Muscle of back (tissue), 11 donors: ENCODE results near the gene PCGF2. TPM values are rescaled to one million over a fixed set of nuclear protein-coding genes. Genes with fewer than 3 reads are reported as not detected.
"Not testable (repeated sequence)": the region's sequence is repeated elsewhere in the genome, so short reads cannot be mapped to it uniquely, and the experiment has no call there.

ENCODE experiments used
- DNase-seq, 3 donors: peaks; one replicate each; pipeline versions ENCODE4 v3.0.0 to v3.0.0-alpha.2; 2013
- polyA plus RNA-seq, 10 donors: library from polyadenylated mRNA; unstranded; fragments of 120-200 nt; gene quantifications; one replicate each; pipeline ENCODE4 v1.2.1, GENCODE V29; 2013; ENCODE audit not compliant: insufficient read length in 10 of 10

PCGF2 gene
- polyA plus RNA-seq, 10 donors = 28.1 to 44.9 (median 34.3) TPM

GRCh38 chr17:38738007-38738662 lies 10.0 kb downstream of the PCGF2 start:
- DNase-seq = no peak

- peak in 2 of 3 donors; percentile 58 to 73 for DNase-seq
Measured at GRCh38 chr17:38735161-38735997, 12.8 kb downstream of the PCGF2 start.

DNA sequence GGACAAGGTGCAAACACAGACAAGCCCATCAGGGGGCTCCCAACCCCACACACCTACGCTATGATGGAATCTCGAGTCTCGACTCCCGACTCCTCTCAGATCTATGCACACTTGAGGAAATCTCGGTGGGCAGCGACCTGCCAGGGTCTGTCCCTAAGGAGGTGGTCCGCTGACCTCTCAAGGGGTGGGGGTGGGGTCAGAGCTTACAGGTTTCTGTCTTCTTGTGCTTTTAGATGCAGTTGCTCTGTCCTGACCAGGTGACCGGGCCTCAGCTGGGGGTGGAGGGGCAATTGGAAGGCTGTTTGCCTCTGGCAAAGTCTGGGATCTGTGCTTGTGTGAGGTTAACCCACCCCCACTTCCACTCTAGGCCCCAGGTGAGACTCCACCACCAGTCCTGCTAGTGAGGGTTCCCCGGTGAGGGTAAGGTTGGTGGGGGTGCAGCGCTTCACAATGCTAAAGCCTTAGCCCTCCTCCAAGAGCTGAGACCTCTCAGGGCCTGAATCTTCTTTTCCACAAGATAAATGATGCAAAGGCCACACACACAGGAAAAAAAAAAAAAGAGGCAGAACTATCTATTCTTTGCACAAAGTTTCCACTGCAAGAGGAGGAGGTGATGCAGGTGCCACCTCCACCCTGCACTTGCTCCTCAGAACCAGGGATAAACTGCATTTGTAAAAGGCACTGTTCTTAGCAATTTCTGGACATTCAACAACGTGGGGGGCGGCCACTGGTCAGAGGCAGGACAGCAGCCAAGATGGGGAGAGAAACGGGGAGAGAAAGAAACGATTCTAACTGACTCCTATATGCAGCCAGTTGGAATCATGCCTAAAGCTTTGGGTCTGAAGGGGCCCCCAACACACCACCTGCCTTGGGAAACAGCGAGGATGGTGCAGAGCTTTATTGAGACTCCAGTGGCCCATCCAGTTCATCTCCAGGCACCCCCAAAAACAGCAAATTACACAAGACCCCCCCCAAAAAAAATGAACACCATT lies 13.9 kb downstream of the PCGF2 start:
- DNase-seq = no peak

DNA sequence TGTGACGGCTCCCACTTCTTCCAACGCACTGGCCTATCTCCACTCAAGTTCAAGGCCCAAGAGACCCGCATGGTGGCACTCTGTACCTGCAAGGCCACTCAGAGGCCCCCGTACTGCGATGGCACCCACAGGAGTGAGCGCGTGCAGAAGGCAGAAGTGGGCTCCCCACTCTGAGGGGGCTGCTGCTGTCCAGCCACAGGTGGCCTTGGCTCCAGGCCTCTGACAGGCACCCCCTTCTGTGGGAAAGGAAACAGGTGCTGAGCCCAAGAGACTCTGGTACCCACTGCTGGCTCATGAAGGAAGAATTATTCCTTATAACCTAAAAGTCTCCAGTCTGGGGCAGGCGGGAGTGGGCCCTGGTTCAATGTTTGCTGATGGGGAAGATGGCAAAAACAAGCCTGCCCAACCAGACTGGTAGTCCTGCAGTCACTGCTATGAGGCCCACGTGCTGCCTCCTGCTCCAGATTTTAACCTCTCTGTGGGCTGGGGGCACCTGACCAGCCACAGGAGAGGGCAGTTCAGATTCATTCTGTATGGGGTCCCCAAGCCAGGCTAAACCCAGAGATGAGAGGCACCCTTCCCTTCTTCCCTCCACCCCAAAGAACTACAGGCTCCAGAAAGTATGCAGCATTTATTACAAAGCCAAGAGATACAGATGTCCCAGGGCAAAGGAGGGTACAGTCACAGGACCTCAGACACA lies 14.7 kb downstream of the PCGF2 start:
- DNase-seq = no peak

- DNase-seq = no peak
Measured at GRCh38 chr17:38732376-38733281, 15.5 kb downstream of the PCGF2 start.

- DNase-seq = peak in 1 of 3 donors; percentile 55
Measured at GRCh38 chr17:38731526-38732294, 16.4 kb downstream of the PCGF2 start.

DNA sequence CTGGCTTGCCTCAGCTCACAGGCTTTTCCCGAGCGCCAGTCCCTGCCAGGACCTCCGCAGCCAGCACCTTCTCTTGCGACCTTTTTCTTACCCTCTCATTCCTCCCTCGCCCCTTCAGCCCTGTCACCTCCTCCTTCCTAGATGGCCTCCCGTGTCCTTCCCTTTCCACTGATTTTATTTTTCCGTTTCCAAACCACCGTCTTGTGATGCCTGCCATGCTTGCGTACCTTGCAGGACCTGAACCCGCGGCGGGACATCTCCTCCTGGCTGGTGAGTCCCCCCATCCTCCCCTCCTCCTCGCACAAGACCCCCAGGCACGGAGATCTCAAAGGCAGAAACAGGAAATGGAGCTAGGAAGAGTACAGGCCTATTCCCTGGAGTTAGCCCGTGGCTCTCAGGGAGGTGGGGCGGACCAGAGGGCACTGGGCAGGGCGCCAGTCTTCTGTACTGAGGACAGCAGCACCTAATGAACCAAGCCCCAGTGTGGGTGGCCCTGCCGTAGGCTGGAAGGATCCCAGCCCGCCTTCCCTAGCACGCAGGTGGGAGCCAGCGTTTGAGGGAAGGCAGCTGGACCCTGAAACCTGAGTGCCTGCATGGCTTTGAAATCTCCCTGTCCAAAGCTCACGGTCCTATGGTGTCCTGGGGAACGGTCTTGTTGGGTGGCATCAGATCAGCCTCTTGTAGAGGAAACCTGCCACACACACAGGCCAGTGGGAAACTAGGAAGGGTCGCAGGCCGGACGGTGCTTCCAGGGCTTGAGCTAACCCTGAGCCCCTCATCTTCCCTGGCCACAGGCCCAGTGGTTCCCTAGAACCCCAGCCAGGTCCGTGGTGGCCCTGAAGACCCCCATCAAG lies 17.4 kb downstream of the PCGF2 start:
- DNase-seq = peak in 1 of 3 donors; percentile 74

DNA sequence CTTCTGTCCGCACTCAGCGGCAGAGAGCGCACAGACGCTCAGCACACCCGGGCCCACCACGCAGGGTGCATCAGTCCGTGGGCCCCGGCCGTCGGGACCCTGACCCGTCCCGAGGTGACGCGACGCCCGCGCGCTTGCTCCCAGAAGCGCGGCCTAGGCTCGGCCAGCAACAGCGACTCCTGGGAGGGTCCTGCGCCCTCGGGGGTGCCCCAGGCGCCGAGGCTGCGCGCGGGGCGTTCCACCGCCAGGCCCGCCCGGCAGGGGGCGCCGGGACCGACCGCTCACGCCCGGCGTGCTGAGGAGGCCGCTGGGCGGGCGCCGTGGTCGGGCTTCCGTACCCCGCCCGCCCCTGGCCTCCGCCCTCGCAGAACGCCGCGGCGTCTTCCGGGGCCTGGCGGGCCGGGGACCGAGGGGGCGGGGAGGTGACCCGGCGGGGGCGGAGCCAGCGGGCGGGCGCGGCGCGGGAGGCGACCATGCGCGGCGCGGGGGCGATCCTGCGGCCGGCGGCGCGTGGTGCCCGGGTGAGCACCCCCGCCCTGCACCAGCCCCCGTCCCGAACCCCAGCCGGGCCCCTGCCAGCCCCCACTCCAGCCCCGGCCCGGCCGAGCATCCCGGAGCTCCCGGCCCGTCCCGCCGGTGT lies 18.1 kb downstream of the PCGF2 start, which contains the start of gene CISD3:
Gene CISD3 (plus strand): TSS at position 456 of the 640 bp plus-strand sequence. CDS start 18 bp downstream, at position 474.
- peak; percentile 85 to 93 (median 90) for DNase-seq

DNA sequence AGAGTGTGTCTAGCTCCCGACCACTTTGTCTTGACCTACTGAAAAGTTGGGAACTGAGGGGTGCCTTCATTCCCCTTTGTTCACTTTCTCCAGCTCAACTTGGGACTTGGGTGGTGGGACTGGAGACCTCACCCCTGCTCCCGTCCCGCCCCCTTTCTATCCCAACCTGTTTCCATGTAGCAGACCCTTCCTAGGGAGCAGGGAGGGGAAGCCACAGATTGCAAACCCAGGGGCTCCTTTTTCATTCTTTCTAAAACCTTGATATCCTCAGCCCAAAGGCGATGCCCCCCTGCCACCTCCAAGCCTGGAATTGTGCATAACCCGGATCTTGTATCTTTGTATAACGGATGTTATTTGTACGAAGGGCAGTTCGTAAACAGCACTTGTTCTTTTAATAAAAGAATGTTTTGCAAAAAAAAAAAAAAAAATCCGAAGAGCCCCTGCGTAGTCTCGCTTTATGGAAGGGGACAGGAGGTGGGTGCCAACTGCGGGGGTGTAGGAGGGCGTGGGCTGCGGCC lies 18.7 kb downstream of the PCGF2 start:
- no peak for DNase-seq

DNA sequence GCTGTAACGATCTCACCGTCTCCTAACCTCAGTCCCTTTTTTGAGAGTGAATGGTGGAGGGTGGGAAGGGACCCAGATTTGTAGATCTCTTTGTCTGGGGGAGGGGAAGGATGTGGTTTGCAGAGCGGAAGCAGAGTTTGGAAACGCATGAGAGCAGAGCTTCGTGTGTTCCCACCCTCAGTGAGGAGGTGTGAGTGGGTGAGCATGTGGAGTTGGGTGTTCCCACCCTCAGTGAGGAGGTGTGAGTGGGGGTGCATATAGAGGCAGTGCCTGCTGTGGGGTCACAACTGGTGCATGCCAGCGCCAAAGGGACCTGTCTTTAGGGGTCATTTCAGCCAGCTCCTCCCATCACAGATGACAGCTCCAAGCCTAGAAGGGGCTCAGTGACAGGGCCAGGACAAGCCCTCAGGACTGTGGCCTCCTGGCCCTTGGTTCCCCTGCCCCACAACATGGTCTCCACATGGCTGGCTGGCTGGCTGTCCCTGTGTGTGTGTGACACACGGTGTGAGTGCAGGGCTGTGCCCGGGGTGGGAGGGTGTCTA lies 19.8 kb downstream of the PCGF2 start:
- no peak for DNase-seq

DNA sequence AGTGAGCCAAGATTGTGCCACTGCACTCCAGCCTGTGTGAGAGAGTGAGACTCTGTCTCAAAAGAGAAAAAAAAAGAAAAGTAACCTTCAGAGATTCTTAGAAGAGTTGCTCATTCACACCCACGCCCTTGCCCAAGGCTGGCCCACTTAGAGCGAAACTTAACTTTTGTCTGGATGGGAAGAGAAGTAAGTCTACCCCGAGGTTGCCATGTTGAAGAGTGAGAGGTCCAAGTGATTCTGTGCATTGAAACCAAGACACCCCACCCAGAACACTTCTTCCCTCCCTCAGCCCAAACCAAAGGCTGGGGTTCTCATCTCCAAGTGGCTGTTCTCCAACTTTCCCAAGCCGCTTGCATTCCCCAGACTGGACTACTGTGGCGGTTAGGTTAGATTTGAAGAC lies 20.4 kb downstream of the PCGF2 start:
- no peak for DNase-seq

- not testable (repeated sequence) for DNase-seq
Measured at GRCh38 chr17:38726145-38726544, 22.0 kb downstream of the PCGF2 start.

- DNase-seq = no peak
Measured at GRCh38 chr17:38725066-38725465, 23.1 kb downstream of the PCGF2 start.

- DNase-seq = peak in 2 of 3 donors; percentile 66 to 79
Measured at GRCh38 chr17:38724337-38724988, 23.7 kb downstream of the PCGF2 start.

DNA sequence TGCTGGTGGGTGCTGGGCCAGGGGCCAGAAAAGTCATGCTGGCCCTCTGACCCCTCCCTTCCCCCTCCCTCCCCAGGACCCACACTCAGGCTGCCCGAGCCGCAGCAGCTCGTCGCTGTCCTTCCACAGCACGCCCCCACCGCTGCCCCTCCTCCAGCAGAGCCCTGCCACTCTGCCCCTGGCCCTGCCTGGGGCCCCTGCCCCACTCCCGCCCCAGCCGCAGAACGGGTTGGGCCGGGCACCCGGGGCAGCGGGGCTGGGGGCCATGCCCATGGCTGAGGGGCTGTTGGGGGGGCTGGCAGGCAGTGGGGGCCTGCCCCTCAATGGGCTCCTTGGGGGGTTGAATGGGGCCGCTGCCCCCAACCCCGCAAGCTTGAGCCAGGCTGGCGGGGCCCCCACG lies 26.3 kb downstream of the PCGF2 start:
- DNase-seq = no peak

- no peak for DNase-seq
Measured at GRCh38 chr17:38720941-38721340, 27.2 kb downstream of the PCGF2 start.
